CD4-positive, alpha-beta T cell treated with Interleukin-17A for 1 hour (primary cell): ENCODE data around the gene ASCC1.
"Not testable (repeated sequence)": the region's sequence is repeated elsewhere in the genome, so short reads cannot be mapped to it uniquely, and the experiment has no call there.

Source experiments
- DNase-seq: peaks from one replicate; pipeline ENCODE4 v3.0.0-alpha.2; 2020

The ASCC1 gene

DNA sequence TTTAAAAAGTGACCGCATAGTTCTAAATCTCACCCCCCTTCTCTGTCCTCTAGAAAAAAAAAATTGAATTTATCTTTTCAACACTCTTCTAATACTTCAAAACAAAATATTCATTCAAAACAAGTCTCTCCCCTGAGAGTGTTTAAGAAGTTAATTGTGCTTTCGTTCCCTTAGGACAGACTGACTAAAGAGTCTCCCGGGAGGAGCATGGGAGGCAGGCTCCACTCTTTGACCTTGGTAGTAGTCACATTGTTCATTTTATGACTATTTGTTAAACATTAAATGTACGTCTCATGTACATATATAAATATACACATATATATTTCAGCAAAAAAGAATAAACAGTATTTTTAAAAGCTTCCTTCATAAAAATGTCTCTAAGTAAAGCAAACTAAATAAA, 92.5 kb downstream of the ASCC1 start:
- no peak for DNase-seq

DNA sequence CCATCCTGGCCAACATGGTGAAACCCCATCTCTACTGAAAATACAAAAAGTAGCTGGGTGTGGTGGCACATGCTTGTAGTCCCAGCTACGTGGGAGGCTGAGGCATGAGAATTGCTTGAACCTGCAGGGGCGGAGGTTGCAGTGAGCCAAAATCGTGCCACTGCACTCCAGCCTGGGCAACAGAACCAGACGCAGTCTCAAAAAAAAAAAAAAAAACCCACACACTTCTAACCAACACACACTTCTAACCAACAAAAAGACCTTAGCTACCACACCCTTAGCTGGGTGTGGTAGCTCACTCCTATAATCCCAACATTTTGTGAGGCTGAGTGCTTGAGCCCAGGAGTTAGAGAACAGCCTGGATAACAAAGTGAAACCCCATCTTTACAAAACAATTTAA, 93.9 kb downstream of the ASCC1 start:
- DNase-seq, result no peak

DNA sequence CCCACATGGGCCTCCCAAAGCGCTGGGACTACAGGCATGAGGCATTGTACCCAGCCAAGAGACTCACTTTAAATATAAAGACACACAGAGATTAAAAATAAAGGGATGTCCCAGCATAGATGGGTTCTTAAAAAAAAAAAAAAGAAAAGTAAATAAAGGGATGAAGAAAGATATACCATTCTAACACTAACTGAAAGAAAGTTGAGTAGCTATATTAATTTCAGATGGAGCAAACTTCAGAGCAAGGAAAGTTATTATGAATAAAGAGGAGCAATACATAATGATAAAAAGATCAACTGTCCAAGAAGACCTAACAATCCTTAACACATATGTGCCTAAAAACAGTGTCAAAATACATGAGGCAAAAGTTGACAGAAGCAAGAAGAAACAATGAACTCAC, 94.7 kb downstream of the ASCC1 start:
- no peak for DNase-seq

DNA sequence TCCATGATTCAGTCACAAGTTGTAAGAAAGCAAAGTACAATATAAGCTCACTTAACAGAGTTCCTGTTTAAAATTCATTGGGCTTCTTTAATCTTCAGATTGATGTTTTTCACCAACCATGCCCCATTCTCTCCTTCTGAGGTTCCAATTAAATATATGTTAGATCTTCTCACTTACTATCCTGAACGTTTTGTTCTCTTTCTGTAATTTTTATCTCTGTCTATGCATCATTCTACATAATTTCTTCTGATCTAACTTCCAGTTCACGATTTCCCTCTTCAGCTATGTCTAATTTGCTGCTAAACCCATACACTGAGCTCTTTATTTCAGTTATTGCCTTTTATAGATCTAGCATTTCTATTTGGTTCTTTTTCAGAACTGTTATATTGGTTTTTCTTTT, 99.7 kb downstream of the ASCC1 start:
- DNase-seq, result no peak

DNA sequence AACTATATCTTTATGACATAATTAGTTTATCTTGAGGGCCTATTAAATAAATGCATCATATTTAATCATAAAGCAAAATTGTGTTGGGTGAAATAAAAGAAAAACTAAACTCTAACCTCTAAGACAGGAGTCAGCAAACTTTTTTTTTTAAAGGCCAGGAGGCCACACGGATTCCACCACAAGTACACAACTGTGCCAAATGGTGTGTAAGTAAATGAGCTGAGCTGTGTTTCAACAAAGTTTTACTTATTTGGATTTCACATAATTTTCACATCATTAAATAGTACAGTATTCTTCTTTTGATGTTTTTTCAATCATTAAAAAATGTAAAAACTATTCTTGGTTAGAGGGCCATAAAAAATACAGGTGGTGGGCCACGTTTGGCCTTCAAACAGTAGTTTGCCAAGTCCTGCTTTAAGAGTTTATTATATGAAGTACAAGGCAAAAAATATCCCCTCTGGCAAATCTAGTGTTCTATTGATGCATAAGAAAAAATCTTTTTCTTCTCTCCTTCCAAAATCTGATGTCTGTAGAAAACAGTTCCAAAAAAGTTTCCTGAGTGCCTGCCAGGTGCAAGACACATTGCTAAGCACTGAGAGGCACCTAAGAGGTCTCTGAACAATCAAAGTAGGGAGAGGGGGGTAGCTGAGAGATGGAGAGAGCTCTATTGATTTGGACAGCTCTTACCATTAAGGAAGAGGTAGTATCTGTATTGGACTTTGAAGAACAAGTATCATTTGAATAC, 101.2 kb downstream of the ASCC1 start:
- DNase-seq, result no peak

DNA sequence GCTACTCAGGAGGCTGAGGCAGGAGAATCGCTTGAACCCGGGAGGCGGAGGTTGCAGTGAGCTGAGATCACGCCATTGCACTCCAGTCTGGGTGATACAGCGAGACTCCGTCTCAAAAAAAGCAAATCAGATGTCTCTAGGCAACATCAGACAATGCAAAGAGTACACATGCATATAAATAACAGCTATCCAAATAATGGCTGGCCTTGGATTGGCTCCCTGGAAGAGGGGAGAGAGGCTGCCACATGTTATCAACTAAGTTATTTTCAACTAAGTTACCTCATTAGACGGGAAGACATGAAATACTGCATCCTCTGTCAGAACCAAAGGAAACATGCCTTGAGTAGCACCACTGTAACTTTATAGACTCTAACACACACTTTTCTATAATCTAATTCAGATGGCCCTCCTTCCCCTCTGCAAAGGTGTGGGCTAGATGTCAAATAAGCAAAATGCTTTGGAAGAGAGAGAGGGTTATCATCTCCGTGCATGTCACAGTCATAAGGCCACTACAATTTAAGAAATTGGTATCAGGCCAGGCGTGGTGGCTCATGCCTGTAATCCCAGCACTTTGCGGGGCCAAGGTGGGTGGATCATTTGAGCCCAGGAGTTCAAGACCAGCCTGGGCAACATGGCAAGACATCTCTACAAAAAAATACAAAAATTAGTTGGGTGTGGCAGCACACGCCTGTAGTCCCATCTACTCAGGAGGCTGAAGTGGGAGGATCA, 105.2 kb downstream of the ASCC1 start:
- no peak for DNase-seq

DNA sequence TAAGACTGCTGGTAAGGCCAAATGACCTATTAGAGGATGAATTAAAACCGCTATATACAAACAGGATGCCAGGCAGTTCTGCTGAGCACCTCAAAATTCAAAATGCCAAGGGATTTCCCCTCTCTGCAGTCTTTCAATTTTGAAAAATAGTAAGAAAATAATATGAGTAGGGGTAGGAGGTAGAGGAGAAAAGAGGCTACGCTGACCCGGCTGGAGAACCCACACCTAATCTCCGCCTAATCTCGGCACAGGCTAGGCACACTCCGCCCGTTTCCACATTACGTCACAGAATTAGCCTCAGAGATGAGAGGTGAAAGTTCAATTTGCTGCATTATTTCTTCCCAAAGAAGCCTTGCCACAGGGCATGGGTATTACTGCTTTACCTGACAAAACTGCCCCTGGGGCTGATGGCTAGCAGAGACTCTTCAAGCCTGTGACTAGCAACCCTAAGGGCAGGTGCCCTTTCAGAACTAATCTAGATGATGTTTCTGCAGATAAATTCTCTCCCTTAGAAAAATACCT, 106.4 kb downstream of the ASCC1 start:
- DNase-seq, result peak; percentile 44

DNA sequence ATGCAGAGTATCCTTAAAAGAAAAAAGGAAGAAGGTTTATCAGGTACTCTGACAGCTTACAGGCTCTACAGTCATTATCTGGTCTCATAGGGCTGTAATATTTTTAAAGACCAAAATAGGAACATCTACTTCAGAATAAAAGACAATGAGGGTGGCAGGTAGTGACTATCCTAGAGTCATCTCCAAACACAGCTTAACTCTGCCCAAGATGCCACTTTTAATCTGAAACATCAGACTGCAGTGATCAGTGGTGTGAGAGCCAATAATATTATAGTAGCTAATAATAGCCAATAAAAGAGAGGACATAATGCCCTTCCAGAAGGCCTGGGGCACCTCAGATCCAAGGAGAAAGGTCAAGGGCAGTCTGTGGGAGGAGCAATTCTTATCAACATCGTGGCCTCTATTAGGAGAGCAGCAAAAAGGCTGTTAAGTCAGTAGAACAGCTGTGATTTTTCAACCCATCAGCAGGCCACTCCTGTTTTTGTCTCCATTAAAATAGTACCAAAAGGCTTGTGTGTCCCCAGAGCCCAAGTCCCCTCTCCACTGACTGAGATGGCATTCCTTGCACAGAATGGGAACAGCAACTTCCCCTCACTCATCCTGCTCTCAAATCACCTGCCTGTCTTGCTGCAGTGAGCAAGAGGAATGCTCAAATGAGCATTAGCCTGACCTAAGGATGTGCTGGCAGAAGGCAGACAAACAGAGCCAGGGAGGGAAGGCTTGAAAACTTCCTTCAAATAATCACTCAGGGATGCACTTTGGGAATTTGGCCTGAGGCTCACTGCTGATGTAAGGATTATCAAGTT, 107.0 kb downstream of the ASCC1 start:
- no peak for DNase-seq

DNA sequence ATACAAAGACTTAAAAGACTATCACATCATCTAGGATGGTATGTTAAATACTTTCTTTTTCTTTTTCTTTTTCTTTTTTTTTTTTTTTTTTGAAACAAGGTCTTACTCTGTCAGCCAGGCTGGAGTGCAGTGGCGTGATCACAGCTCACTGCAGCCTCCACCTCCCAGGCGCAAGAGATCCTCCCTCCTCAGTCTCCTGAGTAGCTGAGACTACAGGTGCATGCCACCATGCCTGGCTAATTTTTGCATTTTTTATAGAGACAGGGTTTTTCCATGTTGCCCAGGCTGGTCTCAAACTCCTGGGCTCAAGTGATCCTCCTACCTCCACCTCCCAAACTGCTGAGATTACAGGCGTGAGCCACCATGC, 108.1 kb downstream of the ASCC1 start:
- not testable (repeated sequence) for DNase-seq

DNA sequence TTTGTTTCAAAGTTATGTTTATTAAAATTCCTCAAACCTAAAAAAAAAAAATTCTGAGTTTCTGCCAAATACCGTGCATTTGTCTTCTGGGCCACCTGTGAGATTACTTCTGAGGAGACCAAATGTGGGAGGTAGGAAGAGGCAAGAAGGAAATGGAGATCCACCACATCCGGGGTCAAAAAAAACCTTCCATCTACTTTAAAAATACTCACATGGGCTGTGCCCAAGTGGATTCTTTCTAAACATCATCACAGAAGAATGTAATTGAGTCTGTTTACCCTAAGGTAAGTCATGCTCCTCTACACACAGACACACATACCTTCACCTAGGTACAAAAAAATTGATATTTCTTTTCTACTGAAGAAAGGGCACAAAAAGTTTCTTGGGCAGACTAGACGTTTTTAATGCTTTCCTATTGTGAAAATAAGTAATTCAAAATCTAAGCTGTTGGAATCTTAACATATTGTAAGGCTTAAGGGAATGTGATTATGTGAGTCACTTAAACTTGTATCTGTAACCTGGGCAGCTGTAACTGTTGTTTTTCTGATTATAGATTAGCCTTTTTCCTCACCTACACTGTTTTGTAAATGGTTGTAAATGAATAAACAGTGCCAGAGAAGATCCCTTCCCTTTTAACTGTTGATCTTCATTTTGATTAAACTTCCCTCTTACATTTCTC, 108.6 kb downstream of the ASCC1 start:
- peak; percentile 69 for DNase-seq

DNA sequence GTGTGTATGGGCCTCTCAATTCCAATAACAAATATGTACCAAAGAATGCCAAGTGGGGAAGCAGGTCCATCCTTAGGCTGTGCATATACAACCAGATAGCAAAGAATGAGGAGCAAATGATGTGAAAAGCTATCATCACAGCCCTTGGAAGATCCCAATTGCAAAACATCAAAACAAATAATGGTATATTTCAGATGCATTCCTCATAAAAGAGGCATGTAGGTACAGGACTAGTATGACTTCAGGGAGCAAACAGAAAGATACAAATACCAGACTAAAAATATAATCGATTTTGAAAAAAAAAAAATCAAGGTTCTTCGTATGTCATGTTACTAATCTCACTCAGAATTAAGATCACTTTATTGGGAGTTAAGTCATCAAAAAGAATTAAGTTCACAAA, 109.2 kb downstream of the ASCC1 start:
- DNase-seq, result no peak

DNA sequence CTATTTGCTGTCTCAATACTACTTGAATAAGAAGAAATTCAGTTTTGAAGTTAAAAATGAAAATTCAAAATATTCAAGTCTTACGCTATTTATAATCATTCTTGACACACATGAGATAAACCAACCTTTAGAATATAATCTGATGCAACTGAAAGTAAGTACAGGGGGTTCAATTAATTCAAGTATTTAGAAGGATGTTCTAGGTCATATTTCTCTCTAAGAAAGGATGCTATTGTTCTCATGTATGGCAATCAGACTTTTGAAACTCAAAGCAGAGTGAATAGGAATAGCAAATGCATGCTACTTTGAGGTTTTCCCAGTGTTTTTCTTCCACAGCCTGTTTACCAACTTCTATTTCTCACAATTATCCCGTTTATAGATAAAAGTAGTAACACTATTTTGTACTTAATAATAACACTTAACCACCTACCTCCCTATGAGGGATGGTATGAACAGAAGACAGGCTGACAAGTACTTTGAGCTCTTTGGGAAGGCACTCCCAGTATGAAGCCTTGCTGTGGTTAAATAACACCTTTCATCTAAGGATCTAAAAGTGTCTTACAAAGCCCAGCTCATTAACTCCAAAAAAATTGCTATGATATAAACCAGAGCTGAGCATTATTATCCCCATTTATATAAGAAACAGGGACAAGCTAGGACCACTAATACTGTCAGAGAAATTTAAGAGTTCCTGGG, 109.8 kb downstream of the ASCC1 start:
- DNase-seq, result no peak

DNA sequence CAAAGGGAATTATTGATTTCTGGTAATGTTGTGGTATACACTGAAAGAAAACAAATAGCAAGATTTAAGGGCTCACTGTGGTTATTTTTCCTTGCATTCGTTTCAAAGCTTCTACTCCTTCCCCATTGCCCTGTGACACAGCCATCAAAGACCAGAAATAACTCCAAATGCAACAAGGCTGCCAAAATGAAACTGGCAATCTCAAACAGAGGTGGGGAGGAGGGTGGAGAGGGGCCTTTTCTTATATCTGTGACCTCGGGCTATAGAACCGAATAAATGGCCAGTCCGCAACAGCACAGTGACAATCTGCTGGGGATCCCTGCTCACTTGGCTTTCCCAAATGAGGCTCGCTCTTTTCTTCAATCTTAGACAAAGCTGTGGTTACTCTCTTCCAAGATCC, 110.4 kb downstream of the ASCC1 start:
- DNase-seq, result no peak

DNA sequence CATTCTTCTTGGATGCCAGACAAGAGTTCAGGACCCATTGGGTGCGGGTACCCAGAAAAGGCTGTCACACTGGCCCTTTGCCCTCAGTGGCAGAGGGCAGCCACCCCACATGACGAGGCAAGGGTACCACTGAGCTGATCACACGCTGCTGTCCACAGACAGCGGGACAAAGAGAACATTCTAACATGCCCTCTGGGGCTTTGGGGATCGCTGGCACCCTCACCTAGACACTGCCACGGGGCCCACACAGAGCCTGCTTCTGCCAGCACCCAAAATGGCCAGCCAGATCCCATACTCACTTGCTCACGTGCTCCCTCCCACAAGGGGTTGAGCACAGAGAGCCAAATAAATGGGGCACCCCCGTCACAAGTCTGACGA, 111.0 kb downstream of the ASCC1 start:
- no peak for DNase-seq

DNA sequence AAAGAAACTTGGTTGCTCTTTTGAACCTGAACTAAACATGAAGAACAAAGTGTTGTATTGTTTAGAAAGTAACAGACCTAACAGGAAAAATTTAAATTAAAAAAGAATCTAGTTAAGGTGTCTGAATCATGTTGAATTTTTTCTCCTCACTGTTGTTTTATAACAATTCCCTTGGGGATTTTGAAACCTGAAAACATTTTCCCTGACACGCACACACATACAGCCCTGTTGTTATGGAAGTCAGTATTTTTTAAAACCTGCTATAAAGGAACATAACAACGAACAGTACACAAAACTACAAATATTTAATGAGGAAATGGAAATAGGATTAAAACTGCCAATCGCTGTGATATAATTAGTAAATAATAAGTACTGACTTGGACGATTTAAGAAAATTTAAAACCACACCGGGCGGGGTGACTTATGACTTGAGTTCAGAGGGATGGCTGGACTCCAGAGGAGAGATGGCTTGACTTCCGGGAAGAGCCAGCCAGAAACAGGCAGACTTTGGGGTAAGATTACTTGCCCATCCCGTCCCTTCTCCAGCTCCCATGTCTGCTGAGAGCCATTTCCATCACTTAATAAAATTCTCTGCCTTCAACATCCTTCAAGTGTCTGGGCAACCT, 111.5 kb downstream of the ASCC1 start:
- no peak for DNase-seq

DNA sequence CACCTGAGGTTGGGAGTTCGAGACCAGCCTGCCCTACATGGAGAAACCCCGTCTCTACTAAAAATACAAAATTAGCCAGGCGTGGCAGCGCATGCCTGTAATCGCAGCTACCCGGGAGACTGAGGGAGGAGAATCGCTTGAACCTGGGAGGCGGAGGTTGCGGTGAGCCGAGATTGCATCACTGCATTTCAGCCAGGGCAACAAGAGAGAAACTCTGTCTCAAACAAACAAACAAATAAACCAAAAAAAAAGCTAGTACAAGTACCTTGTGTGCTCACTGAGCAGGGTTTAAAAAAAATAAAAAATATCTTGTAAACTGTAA, 116.5 kb downstream of the ASCC1 start:
- no peak for DNase-seq

DNA sequence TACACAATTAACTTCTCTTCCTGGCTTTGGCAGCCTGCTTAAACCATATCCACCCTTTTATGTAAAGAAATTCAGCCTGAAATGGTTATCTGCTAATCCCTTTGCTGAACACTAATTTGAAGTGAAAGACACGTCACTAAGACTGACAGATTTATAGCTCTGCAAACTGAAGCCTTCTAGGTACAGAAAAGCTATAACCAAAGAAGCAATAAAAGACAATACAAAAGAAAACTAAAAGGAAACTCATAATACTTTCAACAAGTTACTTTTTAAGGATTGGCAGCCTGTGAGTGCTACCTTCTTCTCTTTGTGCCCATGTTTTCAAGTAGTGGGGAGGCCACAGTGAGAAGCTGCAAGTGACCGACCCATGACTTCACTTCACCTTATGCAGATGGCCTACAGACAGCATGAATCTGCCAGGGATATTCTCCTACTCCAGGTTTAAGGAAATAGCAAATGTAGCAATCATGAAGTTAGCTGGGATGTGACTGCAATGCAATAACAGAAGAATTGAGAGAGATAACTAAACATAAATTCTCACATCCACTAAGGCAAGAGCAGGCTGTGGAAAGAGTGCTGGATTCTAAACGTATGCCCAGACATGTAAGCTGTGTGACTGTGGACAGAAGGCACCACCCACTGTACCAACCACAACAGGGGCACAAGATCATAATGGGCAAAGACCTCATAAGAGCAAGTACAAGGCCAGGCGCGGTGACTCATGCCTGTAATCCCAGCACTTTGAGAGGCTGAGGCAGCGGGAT, 117.1 kb downstream of the ASCC1 start:
- no peak for DNase-seq

DNA sequence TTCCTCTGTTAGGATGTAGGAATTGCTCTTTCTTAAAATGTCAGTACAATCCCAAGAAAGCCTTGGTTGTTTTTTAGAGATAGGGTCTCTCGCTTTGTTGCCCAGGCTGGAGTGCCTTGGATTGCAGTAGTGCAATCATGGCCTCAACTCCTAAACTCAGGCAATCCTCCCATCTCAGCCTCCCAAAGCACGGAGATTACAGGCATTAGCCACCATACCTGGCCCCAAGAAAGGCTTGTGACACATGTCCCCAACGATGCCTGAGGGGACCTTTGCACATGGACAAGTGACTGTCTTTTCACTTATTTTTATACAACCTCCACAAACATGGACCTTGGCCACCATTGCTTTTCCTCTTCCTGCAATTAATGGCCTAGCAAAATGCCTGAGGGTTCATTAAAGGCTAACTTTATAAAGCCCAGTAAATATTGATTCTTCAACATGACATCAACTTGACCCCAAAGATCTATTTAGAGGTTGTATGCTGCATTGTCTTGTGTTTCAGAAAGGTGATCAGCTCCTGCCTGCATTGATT, 117.7 kb downstream of the ASCC1 start:
- DNase-seq, result no peak

DNA sequence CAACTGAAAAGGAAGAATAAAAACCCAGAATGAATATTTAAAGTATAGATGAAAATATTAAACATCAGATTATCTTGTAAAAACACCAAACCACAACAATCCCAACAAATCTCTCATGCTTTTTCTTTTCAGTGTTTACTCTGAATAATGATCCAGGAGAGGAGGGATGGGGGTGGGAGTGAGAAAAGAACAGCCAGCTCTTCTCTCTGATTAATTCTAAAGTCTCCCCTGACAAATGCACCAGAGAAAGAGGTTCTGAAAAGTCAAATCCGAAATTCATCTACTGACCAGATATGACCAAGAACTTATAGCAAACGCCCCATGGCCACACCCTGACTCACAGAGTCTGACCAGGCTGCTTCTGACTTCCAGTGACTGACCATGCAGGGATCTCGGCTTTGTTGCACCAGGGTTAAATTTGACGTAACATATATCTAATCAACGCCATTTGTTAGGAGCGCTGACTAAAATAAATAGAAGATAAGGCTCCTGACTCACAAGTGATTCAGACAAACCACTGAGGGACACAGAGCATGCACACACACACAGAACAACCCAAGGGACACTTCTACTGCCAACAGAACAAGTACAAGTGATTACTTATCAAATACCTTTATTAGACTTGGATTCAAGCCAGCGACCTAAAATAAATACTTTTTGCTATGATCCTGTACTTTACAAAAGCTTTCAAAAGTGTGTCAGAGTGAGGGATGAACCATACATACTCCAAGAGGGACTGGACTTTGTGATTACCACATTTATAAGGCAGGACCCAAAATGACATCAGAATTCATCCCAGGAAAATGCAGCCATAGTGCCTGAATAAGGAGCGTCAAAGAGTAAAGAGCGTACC, 118.4 kb downstream of the ASCC1 start:
- DNase-seq, result no peak
